Liver (tissue), 3 donors: ENCODE measurements around the gene IRAK3.

Source experiments
- EGR1 ChIP-seq, 2 donors: IDR thresholded peaks; 2 replicates each; pipeline ENCODE4 v1.6.1; 2016 to 2018; ENCODE audit warnings: antibody characterized with exemption in 2 of 2, low read depth in 2 of 2
- GABPA ChIP-seq, 2 donors: IDR thresholded peaks in 1 of 2; conservative IDR thresholded peaks in 1 of 2; 2 replicates each; pipeline ENCODE4 v1.6.1; 2016; ENCODE audit warnings: antibody characterized with exemption in 2 of 2, mild to moderate bottlenecking in 1 of 2, moderate library complexity in 1 of 2
- JUND ChIP-seq, 2 donors: IDR thresholded peaks; 2 replicates each; pipeline ENCODE4 v1.6.1; 2016; ENCODE audit warnings: antibody characterized with exemption in 2 of 2
- MAX ChIP-seq: IDR thresholded peaks from 2 replicates; pipeline ENCODE4 v1.6.1; 2016; ENCODE audit warnings: antibody characterized with exemption
- RXRA ChIP-seq, 2 donors: IDR thresholded peaks; 2 replicates each; pipeline ENCODE4 v1.6.1; 2017 to 2018; ENCODE audit warnings: antibody characterized with exemption in 2 of 2, mild to moderate bottlenecking in 1 of 2
- SP1 ChIP-seq: IDR thresholded peaks from 2 replicates; pipeline ENCODE4 v1.6.1; 2018; ENCODE audit warnings: antibody characterized with exemption, mild to moderate bottlenecking
- TAF1 ChIP-seq: conservative IDR thresholded peaks from 2 replicates; pipeline ENCODE4 v1.6.1; 2016; ENCODE audit warnings: antibody characterized with exemption, mild to moderate bottlenecking
- YY1 ChIP-seq: IDR thresholded peaks from 2 replicates; pipeline ENCODE4 v1.6.1; 2016; ENCODE audit warnings: antibody characterized with exemption, mild to moderate bottlenecking
- TF ChIP-seq, protein P1 (sequence below): fragments of 150-350 bp; IDR thresholded peaks from 2 replicates; pipeline ENCODE4 v1.5.1; 2017; ENCODE audit warnings: improper control_type of control experiment, low read depth, low read length; ENCODE audit not compliant: missing input control
- TF ChIP-seq, protein P2 (sequence below): IDR thresholded peaks from 2 replicates; pipeline ENCODE4 v1.6.1; 2016; ENCODE audit warnings: antibody characterized with exemption, mild to moderate bottlenecking
- donor health status: healthy.
- donor health status: healthy.

GRCh38 chr12:66262737-66263136 is 73.7 kb downstream of the IRAK3 start:
- TF ChIP-seq, protein P1, sequence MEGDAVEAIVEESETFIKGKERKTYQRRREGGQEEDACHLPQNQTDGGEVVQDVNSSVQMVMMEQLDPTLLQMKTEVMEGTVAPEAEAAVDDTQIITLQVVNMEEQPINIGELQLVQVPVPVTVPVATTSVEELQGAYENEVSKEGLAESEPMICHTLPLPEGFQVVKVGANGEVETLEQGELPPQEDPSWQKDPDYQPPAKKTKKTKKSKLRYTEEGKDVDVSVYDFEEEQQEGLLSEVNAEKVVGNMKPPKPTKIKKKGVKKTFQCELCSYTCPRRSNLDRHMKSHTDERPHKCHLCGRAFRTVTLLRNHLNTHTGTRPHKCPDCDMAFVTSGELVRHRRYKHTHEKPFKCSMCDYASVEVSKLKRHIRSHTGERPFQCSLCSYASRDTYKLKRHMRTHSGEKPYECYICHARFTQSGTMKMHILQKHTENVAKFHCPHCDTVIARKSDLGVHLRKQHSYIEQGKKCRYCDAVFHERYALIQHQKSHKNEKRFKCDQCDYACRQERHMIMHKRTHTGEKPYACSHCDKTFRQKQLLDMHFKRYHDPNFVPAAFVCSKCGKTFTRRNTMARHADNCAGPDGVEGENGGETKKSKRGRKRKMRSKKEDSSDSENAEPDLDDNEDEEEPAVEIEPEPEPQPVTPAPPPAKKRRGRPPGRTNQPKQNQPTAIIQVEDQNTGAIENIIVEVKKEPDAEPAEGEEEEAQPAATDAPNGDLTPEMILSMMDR = no peak
- TF ChIP-seq, protein P2, sequence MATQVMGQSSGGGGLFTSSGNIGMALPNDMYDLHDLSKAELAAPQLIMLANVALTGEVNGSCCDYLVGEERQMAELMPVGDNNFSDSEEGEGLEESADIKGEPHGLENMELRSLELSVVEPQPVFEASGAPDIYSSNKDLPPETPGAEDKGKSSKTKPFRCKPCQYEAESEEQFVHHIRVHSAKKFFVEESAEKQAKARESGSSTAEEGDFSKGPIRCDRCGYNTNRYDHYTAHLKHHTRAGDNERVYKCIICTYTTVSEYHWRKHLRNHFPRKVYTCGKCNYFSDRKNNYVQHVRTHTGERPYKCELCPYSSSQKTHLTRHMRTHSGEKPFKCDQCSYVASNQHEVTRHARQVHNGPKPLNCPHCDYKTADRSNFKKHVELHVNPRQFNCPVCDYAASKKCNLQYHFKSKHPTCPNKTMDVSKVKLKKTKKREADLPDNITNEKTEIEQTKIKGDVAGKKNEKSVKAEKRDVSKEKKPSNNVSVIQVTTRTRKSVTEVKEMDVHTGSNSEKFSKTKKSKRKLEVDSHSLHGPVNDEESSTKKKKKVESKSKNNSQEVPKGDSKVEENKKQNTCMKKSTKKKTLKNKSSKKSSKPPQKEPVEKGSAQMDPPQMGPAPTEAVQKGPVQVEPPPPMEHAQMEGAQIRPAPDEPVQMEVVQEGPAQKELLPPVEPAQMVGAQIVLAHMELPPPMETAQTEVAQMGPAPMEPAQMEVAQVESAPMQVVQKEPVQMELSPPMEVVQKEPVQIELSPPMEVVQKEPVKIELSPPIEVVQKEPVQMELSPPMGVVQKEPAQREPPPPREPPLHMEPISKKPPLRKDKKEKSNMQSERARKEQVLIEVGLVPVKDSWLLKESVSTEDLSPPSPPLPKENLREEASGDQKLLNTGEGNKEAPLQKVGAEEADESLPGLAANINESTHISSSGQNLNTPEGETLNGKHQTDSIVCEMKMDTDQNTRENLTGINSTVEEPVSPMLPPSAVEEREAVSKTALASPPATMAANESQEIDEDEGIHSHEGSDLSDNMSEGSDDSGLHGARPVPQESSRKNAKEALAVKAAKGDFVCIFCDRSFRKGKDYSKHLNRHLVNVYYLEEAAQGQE = no peak
- TF ChIP-seq TAF1 (no peak), JUND (IDR thresholded peaks at IDR 0.05) (no peak), GABPA (IDR thresholded peaks at IDR 0.05 in 1 of 2, conservative IDR thresholded peaks at IDR 0.05 in 1 of 2) (no peak), MAX (no peak), RXRA (IDR thresholded peaks at IDR 0.05) (no peak), EGR1 (IDR thresholded peaks at IDR 0.05; ENCODE audit: low read depth in 2 of 2) (no peak), SP1 (no peak), YY1 (no peak)
